Kidney (tissue), 14 donors: ENCODE data around the gene NOTCH1. TPM values are rescaled to one million over a fixed set of nuclear protein-coding genes. Genes with fewer than 3 reads are reported as not detected.

ENCODE experiments used
- DNase-seq, 5 donors: peaks; one replicate each; pipeline ENCODE4 v3.0.0-alpha.2; 2013 to 2020
- FAIRE-seq: peaks from 2 replicates; lab custom pipeline; 2012; peaks lifted over from hg19 to GRCh38; lab: Jason Lieb, UNC
- H3K27ac ChIP-seq, 2 donors: one replicate each; pipeline ENCODE4 v1.7.0; 2013; ENCODE audit warnings: low read depth in 2 of 2, low read length in 2 of 2, inconsistent platforms in 1 of 2
- H3K27me3 ChIP-seq: one replicate; pipeline ENCODE4 v1.7.1; 2013; ENCODE audit warnings: low read length, inconsistent platforms; ENCODE audit not compliant: control insufficient read depth, insufficient read depth
- H3K36me3 ChIP-seq, 3 donors: one replicate each; pipeline versions ENCODE4 v1.7.0 to v1.7.1; 2013; ENCODE audit warnings: low read length in 3 of 3, control low read depth in 1 of 3, inconsistent platforms in 1 of 3; ENCODE audit not compliant: insufficient read depth in 3 of 3, control insufficient read depth in 2 of 3
- H3K4me1 ChIP-seq, 3 donors: one replicate each; pipeline versions ENCODE4 v1.7.0 to v1.7.1; 2013; ENCODE audit warnings: low read length in 3 of 3, inconsistent platforms in 1 of 3, low read depth in 1 of 3; ENCODE audit not compliant: control insufficient read depth in 2 of 3, insufficient read depth in 2 of 3
- H3K4me3 ChIP-seq, 3 donors: one replicate each; pipeline versions ENCODE4 v1.7.0 to v1.8.1; 2013; ENCODE audit warnings: low read length in 3 of 3, control low read depth in 1 of 3, inconsistent platforms in 1 of 3
- H3K9ac ChIP-seq, 3 donors: one replicate each; pipeline versions ENCODE4 v1.7.0 to v1.7.1; 2013; ENCODE audit warnings: low read length in 3 of 3, control low read depth in 1 of 3, inconsistent platforms in 1 of 3
- H3K9me3 ChIP-seq, 3 donors: one replicate each; pipeline versions ENCODE4 v1.7.0 to v1.7.1; 2013; ENCODE audit warnings: low read length in 3 of 3, control low read depth in 1 of 3, inconsistent platforms in 1 of 3; ENCODE audit not compliant: control insufficient read depth in 2 of 3, insufficient read depth in 1 of 3
- intact Hi-C: fragments of 100-400 bp; cut with DNase I; formaldehyde crosslinking; loops from one replicate; pipeline ENCODE4 v1.11.1; 2022
- polyA plus RNA-seq: library from polyadenylated mRNA; stranded (reverse); fragments of 350-450 nt; fragmentation: Illumina TruSeq; extraction: RNeasy Lipid Tissue Mini Kit (QIAGEN cat#74804); gene quantifications from one replicate; pipeline ENCODE4 v1.2.3, GENCODE V29; 2014; ENCODE audit warnings: low read depth, low replicate concordance; ENCODE audit not compliant: insufficient read depth
- total RNA-seq: library from RNA; stranded (reverse); fragmentation: NEBNext Ultra II Directional; extraction: Animal tissue kit (Norgen Biotek cat#: 25700); gene quantifications from one replicate; pipeline ENCODE4 v1.2.1, GENCODE V29; 2021
- TF ChIP-seq, protein P1 (sequence below): IDR thresholded peaks from 3 replicates; pipeline ENCODE4 v1.5.1; 2012; ENCODE audit warnings: mild to moderate bottlenecking, moderate library complexity, borderline replicate concordance; ENCODE audit not compliant: insufficient read depth; ENCODE audit errors: extremely low read depth
- donor health status: control.
- donor health status: control.
- donor health status: control.
- donor health status: control.
- donor health status: control.
- donor health status: DM: yes; HTN: yes; CAD: no.
- donor health status: Normal renal cell carcinoma (clear cell type).

Gene NOTCH1
- total and polyA plus RNA-seq, 2 donors from 2014 or later: 6.5 to 77.2 TPM

GRCh38 chr9:136515276-136515675 is 30.6 kb downstream of the NOTCH1 start:
- no peak for DNase-seq
- Histone ChIP-seq H3K4me1 (peaks cover 0 to 34% (median 7%) of the 10 kb centered on the region in 3 donors), H3K27me3 (no peaks in the 10 kb centered on the region), H3K9ac (no peak overlapping the region), H3K4me3 (no peak overlapping the region), H3K27ac (no peak overlapping the region), H3K9me3 (no peaks in the 10 kb centered on the region), H3K36me3 (peaks cover 0 to 37% (median 8%) of the 10 kb centered on the region in 3 donors)
- TF ChIP-seq, protein P1, sequence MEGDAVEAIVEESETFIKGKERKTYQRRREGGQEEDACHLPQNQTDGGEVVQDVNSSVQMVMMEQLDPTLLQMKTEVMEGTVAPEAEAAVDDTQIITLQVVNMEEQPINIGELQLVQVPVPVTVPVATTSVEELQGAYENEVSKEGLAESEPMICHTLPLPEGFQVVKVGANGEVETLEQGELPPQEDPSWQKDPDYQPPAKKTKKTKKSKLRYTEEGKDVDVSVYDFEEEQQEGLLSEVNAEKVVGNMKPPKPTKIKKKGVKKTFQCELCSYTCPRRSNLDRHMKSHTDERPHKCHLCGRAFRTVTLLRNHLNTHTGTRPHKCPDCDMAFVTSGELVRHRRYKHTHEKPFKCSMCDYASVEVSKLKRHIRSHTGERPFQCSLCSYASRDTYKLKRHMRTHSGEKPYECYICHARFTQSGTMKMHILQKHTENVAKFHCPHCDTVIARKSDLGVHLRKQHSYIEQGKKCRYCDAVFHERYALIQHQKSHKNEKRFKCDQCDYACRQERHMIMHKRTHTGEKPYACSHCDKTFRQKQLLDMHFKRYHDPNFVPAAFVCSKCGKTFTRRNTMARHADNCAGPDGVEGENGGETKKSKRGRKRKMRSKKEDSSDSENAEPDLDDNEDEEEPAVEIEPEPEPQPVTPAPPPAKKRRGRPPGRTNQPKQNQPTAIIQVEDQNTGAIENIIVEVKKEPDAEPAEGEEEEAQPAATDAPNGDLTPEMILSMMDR: no peak
- FAIRE-seq: no peak
- intact Hi-C loops: no loop called here

GRCh38 chr9:136514022-136514714 is 31.7 kb downstream of the NOTCH1 start:
- no peak for DNase-seq
- Histone ChIP-seq H3K9ac (no peak overlapping the region), H3K4me3 (no peak overlapping the region), H3K4me1 (peaks cover 0 to 30% (median 0%) of the 10 kb centered on the region in 3 donors), H3K9me3 (no peaks in the 10 kb centered on the region), H3K27ac (no peak overlapping the region), H3K27me3 (no peaks in the 10 kb centered on the region), H3K36me3 (peaks cover 0 to 41% (median 8%) of the 10 kb centered on the region in 3 donors)
- TF ChIP-seq, protein P1: no peak
- no peak for FAIRE-seq
- intact Hi-C loops: no loop called here

DNA sequence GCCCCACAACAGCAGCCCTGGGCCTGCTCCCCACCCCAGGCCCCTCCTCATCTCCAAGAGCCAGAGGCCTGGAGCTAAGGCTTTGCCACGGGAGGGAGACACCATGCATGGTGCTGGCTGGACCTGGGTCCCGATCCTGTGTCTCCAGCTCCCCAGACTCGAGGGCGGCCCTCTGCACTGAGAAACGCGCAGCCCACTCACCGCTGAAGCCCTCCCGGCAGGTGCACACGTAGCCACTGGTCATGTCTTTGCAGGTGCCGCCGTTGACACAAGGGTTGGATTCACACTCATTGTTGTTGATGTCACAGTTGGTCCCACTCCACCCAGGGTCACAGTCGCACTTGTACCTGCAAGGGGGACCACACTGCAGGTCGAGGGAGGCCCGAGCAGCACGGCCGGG is 32.7 kb downstream of the NOTCH1 start:
- H3K4me3 ChIP-seq: no peak overlapping the region
- TF ChIP-seq, protein P1: no peak
- peaks cover 0 to 21% (median 0%) of the 10 kb centered on the region in 3 donors for H3K4me1 ChIP-seq
- no peak overlapping the region for H3K9ac ChIP-seq
- DNase-seq (no peak), FAIRE-seq (no peak)
- intact Hi-C loops: no loop called here
- no peak overlapping the region for H3K27ac ChIP-seq
- no peaks in the 10 kb centered on the region for H3K27me3 ChIP-seq
- no peaks in the 10 kb centered on the region for H3K9me3 ChIP-seq
- H3K36me3 ChIP-seq: peaks cover 0 to 45% (median 8%) of the 10 kb centered on the region in 3 donors
